CD4-positive, CD25-positive, alpha-beta regulatory T cell (primary cell): Measurements from ENCODE around the gene TGFB2. TPM values are rescaled to one million over a fixed set of nuclear protein-coding genes. Genes with fewer than 3 reads are reported as not detected.

Experiments used
- ATAC-seq, 2 donors: fragments of 150-1000 bp; cut with Tn5 transposase; one replicate each; pipeline ENCODE4 v1.10.0; 2021; ENCODE audit warnings: low read depth in 2 of 2, moderate number of reproducible peaks in 2 of 2, moderate library complexity in 1 of 2
- DNase-seq, 3 donors: peaks; one replicate each; pipeline versions ENCODE4 v3.0.0 to v3.0.0-alpha.2; 2012 to 2022; ENCODE audit warnings: mixed read lengths in 1 of 3
- H3K27ac ChIP-seq: one replicate; pipeline ENCODE4 v1.7.0; 2013; ENCODE audit warnings: mild to moderate bottlenecking, low read length; ENCODE audit not compliant: insufficient read depth, poor library complexity, severe bottlenecking
- H3K27me3 ChIP-seq: one replicate; pipeline ENCODE4 v1.7.0; 2013; ENCODE audit warnings: low read length; ENCODE audit not compliant: control insufficient read depth, insufficient read depth
- H3K36me3 ChIP-seq: one replicate; pipeline ENCODE4 v1.7.0; 2013; ENCODE audit warnings: mild to moderate bottlenecking, low read length, moderate library complexity; ENCODE audit not compliant: control insufficient read depth, insufficient read depth
- H3K4me1 ChIP-seq: 2 replicates; pipeline ENCODE4 v1.7.0; 2013; ENCODE audit warnings: mild to moderate bottlenecking, low read length; ENCODE audit not compliant: insufficient read depth, control insufficient read depth, poor library complexity, severe bottlenecking
- H3K4me3 ChIP-seq: one replicate; pipeline ENCODE4 v1.7.0; 2013; ENCODE audit warnings: low read depth, mild to moderate bottlenecking, low read length, moderate library complexity
- H3K9me3 ChIP-seq, 2 experiments: 1 replicate in 1 of 2; 2 replicates in 1 of 2; pipeline ENCODE4 v1.7.0; 2013; ENCODE audit warnings: low read length in 2 of 2, mild to moderate bottlenecking in 1 of 2, moderate library complexity in 1 of 2; ENCODE audit not compliant: control insufficient read depth in 2 of 2
- H3K27ac Mint-ChIP-seq, 3 donors: one replicate each; pipeline ENCODE4 v1.8.0; 2020 to 2022; ENCODE audit warnings: mild to moderate bottlenecking in 3 of 3, mixed read lengths in 3 of 3, moderate library complexity in 2 of 3
- H3K27me3 Mint-ChIP-seq: one replicate; pipeline ENCODE4 v1.8.0; 2022; ENCODE audit warnings: mild to moderate bottlenecking, mixed read lengths
- H3K36me3 Mint-ChIP-seq: one replicate; pipeline ENCODE4 v1.8.0; 2020; ENCODE audit warnings: mixed read lengths
- H3K4me1 Mint-ChIP-seq, 4 donors: one replicate each; pipeline ENCODE4 v1.8.0; 2020 to 2022; ENCODE audit warnings: mixed read lengths in 4 of 4, mild to moderate bottlenecking in 1 of 4
- H3K4me3 Mint-ChIP-seq, 4 donors: one replicate each; pipeline ENCODE4 v1.8.0; 2020 to 2022; ENCODE audit warnings: mild to moderate bottlenecking in 4 of 4, mixed read lengths in 4 of 4, moderate library complexity in 3 of 4
- H3K9me3 Mint-ChIP-seq, 7 donors: one replicate each; pipeline ENCODE4 v1.8.0; 2020 to 2022; ENCODE audit warnings: mixed read lengths in 7 of 7, mild to moderate bottlenecking in 3 of 7, moderate library complexity in 2 of 7
- polyA plus RNA-seq, 4 donors: library from polyadenylated mRNA; unstranded; fragments of 300-500 nt; fragmentation: Illumina TruSeq; gene quantifications; one replicate each; pipeline ENCODE4 v1.2.3, GENCODE V29; 2021
- total RNA-seq: library from RNA; stranded (reverse); gene quantifications from one replicate; pipeline ENCODE4 v1.2.3, GENCODE V29; 2022

The TGFB2 gene
- total and polyA plus RNA-seq, 5 donors from 2014 or later, result not detected

GRCh38 chr1:218384581-218384993 lies 39.5 kb downstream of the TGFB2 start:
- Histone ChIP-seq H3K36me3 (no peaks in the 10 kb centered on the region), H3K27ac (no peak overlapping the region), H3K4me1 (no peaks in the 10 kb centered on the region), H3K4me3 (no peak overlapping the region), H3K9me3 (no peaks in the 10 kb centered on the region), H3K27me3 (peaks cover 6% of the 10 kb centered on the region)
- no peaks in the 10 kb centered on the region for H3K36me3 Mint-ChIP-seq
- no peaks in the 10 kb centered on the region for H3K9me3 Mint-ChIP-seq
- no peak overlapping the region for H3K27ac Mint-ChIP-seq
- no peaks in the 10 kb centered on the region for H3K4me1 Mint-ChIP-seq
- no peak for DNase-seq
- no peak for ATAC-seq
- H3K27me3 Mint-ChIP-seq, result peaks cover 17% of the 10 kb centered on the region
- H3K4me3 Mint-ChIP-seq, result no peak overlapping the region

- Histone ChIP-seq H3K36me3 (no peaks in the 10 kb centered on the region), H3K4me3 (no peak overlapping the region), H3K27ac (no peak overlapping the region), H3K4me1 (no peaks in the 10 kb centered on the region), H3K27me3 (peaks cover 5% of the 10 kb centered on the region), H3K9me3 (no peaks in the 10 kb centered on the region)
- Mint-ChIP-seq H3K4me1 (no peaks in the 10 kb centered on the region), H3K27ac (no peak overlapping the region), H3K4me3 (no peak overlapping the region), H3K36me3 (no peaks in the 10 kb centered on the region), H3K27me3 (peaks cover 11% of the 10 kb centered on the region), H3K9me3 (no peaks in the 10 kb centered on the region)
- no peak for ATAC-seq
- no peak for DNase-seq
Observed at GRCh38 chr1:218388591-218388990, 43.5 kb downstream of the TGFB2 start.

GRCh38 chr1:218390618-218391017 lies 45.5 kb downstream of the TGFB2 start:
- DNase-seq (no peak), ATAC-seq (no peak)
- no peaks in the 10 kb centered on the region for H3K4me1 Mint-ChIP-seq
- Histone ChIP-seq H3K4me3 (no peak overlapping the region), H3K9me3 (no peaks in the 10 kb centered on the region), H3K4me1 (no peaks in the 10 kb centered on the region), H3K27me3 (no peaks in the 10 kb centered on the region), H3K27ac (no peak overlapping the region), H3K36me3 (no peaks in the 10 kb centered on the region)
- peaks cover 5% of the 10 kb centered on the region for H3K27me3 Mint-ChIP-seq
- no peak overlapping the region for H3K4me3 Mint-ChIP-seq
- no peaks in the 10 kb centered on the region for H3K9me3 Mint-ChIP-seq
- no peaks in the 10 kb centered on the region for H3K36me3 Mint-ChIP-seq
- no peak overlapping the region for H3K27ac Mint-ChIP-seq

- no peak for DNase-seq
Observed at GRCh38 chr1:218392780-218393179, 47.6 kb downstream of the TGFB2 start.

GRCh38 chr1:218394416-218394815 lies 49.3 kb downstream of the TGFB2 start:
- no peaks in the 10 kb centered on the region for H3K4me1 ChIP-seq
- H3K9me3 Mint-ChIP-seq, result no peaks in the 10 kb centered on the region
- H3K4me1 Mint-ChIP-seq, result no peaks in the 10 kb centered on the region
- H3K27me3 Mint-ChIP-seq, result peaks cover 6% of the 10 kb centered on the region
- no peak overlapping the region for H3K4me3 ChIP-seq
- no peaks in the 10 kb centered on the region for H3K9me3 ChIP-seq
- H3K27ac ChIP-seq, result no peak overlapping the region
- ATAC-seq, result no peak
- no peak overlapping the region for H3K4me3 Mint-ChIP-seq
- H3K36me3 ChIP-seq, result no peaks in the 10 kb centered on the region
- DNase-seq, result no peak
- H3K36me3 Mint-ChIP-seq, result no peaks in the 10 kb centered on the region
- no peak overlapping the region for H3K27ac Mint-ChIP-seq
- no peaks in the 10 kb centered on the region for H3K27me3 ChIP-seq

More at GRCh38 chr1:218392780-218393179, 47.6 kb downstream of the TGFB2 start:
- Mint-ChIP-seq H3K4me3 (no peak overlapping the region), H3K36me3 (no peaks in the 10 kb centered on the region), H3K4me1 (no peaks in the 10 kb centered on the region), H3K27me3 (peaks cover 5% of the 10 kb centered on the region), H3K27ac (no peak overlapping the region), H3K9me3 (no peaks in the 10 kb centered on the region)
- ATAC-seq, result no peak
- Histone ChIP-seq H3K9me3 (no peaks in the 10 kb centered on the region), H3K4me1 (no peaks in the 10 kb centered on the region), H3K27me3 (no peaks in the 10 kb centered on the region), H3K4me3 (no peak overlapping the region), H3K36me3 (no peaks in the 10 kb centered on the region), H3K27ac (no peak overlapping the region)

- no peaks in the 10 kb centered on the region for H3K36me3 ChIP-seq
- DNase-seq (no peak), ATAC-seq (no peak)
- H3K27me3 ChIP-seq, result no peaks in the 10 kb centered on the region
- H3K27me3 Mint-ChIP-seq, result peaks cover 11% of the 10 kb centered on the region
- no peak overlapping the region for H3K4me3 Mint-ChIP-seq
- H3K9me3 ChIP-seq, result no peaks in the 10 kb centered on the region
- no peaks in the 10 kb centered on the region for H3K36me3 Mint-ChIP-seq
- H3K4me1 Mint-ChIP-seq, result no peaks in the 10 kb centered on the region
- H3K4me3 ChIP-seq, result no peak overlapping the region
- H3K4me1 ChIP-seq, result no peaks in the 10 kb centered on the region
- H3K27ac ChIP-seq, result no peak overlapping the region
- H3K9me3 Mint-ChIP-seq, result no peaks in the 10 kb centered on the region
- no peak overlapping the region for H3K27ac Mint-ChIP-seq
Observed at GRCh38 chr1:218394989-218395388, 49.9 kb downstream of the TGFB2 start.

- Histone ChIP-seq H3K4me1 (no peaks in the 10 kb centered on the region), H3K9me3 (no peaks in the 10 kb centered on the region), H3K36me3 (no peaks in the 10 kb centered on the region), H3K27me3 (no peaks in the 10 kb centered on the region), H3K4me3 (no peak overlapping the region), H3K27ac (no peak overlapping the region)
- no peaks in the 10 kb centered on the region for H3K36me3 Mint-ChIP-seq
- no peaks in the 10 kb centered on the region for H3K4me1 Mint-ChIP-seq
- ATAC-seq (no peak), DNase-seq (no peak)
- no peak overlapping the region for H3K4me3 Mint-ChIP-seq
- H3K9me3 Mint-ChIP-seq, result no peaks in the 10 kb centered on the region
- peaks cover 6% of the 10 kb centered on the region for H3K27me3 Mint-ChIP-seq
- no peak overlapping the region for H3K27ac Mint-ChIP-seq
Observed at GRCh38 chr1:218395916-218396315, 50.8 kb downstream of the TGFB2 start.

GRCh38 chr1:218397752-218398339 lies 52.7 kb downstream of the TGFB2 start:
- Mint-ChIP-seq H3K27ac (no peak overlapping the region), H3K4me3 (no peak overlapping the region), H3K9me3 (no peaks in the 10 kb centered on the region), H3K36me3 (no peaks in the 10 kb centered on the region), H3K4me1 (no peaks in the 10 kb centered on the region), H3K27me3 (peaks cover 6% of the 10 kb centered on the region)
- Histone ChIP-seq H3K4me3 (no peak overlapping the region), H3K9me3 (no peaks in the 10 kb centered on the region), H3K36me3 (no peaks in the 10 kb centered on the region), H3K27ac (no peak overlapping the region), H3K27me3 (no peaks in the 10 kb centered on the region), H3K4me1 (no peaks in the 10 kb centered on the region)
- no peak for ATAC-seq
- DNase-seq, result no peak
